NCI-H2227 (cell line): ENCODE measurements around the gene CADPS.

Experiments used
- DNase-seq: peaks from one replicate; lab custom pipeline; 2025; ENCODE audit not compliant: unreplicated experiment; lab: John Stamatoyannopoulos, UW

Gene CADPS

DNA sequence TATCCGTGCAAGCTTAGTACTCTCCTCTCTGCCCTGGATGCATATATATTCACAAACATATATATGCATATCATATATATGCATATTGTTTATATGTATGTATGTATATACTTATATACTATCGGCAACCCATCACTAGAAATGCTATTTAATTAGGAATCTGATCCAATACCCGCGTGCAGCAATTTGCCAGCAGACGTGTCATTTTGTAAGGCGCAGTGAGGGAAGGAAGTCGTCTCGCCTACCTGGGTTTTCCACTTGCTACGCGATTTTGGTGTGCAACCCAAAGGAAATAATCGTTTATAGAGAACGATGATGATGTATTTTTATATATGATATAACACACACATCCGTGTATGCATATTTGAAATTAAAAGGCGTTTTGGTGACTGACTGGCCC is 496.3 kb downstream of the CADPS start:
- DNase-seq, result no peak

DNA sequence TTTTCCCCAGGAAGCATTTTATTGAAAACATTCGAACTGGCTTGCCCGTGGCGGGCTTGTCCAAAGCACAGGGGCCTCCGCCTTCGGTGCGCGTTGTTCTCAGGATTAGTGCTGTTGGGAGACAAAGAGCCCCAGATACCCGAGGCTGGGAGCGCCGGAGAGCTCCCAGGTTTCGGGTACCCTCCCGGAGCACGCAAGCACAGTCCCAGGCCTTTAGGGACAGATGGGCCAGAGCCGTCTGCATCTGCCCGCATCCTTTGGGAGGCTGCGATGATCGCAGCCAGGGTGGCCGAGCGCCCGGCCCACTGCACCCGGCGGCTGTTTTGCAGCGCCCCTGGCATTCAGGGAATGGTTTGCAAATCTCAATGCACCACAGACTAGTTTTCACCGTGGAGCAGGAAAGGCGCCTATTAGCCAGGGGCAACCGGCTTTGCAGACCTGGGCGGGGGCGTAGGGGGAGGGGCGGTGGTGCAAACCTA is 496.9 kb downstream of the CADPS start:
- DNase-seq, result peak; percentile 9

DNA sequence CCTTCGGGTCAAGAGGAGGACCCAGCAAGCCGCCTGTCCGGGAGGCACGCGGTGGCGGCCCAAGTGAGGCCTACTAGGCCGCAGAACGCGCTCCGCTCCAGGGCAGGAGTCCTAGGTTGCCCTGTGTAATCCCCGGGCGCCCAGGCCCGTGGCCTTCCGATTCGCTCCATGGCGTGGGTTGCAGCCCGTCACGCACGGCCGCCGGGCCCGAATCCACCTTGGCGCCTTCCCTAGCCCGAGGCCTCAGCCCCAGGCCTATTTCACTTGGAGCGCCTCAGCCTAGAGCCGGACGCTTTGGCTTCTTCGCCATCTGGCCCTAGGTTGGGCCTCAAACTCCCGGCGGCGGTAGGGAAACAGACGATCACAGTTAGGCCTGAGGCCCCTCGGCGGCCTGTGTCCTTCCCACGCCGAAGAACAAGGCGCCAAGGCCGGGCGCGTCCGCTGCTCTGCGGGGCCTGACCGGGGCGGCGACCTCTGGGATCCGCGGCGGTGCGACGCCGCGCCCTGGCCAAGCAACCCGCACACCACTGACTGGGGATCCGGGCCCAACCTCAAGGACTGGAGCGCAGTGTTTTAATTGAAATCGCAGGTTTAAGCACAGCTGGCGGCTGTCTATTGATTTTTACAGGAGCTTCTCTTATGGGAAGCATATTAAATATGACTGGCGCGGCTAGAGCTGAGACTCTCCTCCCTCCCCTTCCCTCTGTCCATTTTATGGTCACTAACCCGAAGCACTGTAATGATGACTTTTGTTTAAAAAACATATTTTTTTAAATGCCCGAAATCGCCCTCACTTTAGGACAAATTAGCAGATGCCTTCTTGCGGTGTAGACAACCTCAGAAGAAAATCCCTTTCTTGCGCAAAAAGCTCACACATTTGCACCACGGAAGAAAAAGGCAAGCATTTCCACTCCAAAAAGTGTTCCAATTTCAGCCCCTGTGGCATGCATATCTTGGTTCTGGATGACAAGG is 498.0 kb downstream of the CADPS start:
- no peak for DNase-seq

DNA sequence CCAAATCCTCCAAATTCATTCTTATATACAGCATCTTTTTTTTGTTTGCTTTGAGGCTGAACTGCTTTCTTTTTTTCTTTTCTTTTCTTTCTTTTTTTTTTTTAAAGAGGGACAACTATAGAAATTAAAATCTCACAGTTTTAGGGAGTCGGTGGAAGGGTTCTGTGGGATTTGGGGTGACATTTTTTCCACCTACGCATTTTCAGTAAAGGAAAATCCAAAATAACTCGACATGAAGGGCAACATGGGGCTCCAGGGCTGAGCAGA is 498.8 kb downstream of the CADPS start:
- no peak for DNase-seq

DNA sequence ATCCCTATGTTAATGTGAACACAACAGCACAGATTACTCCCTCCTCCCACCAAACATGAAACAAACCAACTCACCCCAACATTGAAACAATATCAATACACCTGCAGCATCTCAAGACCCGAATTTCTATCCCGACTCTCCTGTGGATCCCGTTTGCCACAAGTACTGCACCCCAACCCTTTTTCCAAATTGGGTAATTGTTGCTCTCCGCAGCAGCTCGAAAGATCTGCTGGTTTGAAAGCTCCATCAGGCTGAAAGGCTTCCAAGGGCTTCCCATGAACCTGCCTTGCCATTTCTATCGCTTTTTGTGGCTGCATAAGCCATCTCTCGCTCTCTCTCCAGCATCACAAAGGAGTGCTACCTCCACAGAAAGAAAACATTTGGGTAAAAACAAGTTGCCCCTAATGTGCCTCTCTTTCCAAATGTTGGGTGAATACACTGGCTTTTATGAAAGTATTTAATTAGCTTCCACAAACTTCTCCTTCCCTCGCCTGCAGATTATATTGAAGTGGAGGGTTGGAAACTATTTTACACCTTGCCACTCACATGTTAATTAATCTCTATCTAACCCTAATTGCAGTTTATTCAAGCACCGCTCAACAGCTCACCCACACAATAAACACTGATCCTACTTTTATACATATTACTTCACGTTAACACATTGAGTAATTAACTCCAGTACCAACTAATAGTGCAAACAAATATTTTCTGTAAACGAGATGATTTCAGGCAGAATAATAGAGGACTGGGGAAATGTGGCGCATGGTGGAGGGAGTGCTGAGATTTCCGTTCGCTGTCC is 499.4 kb downstream of the CADPS start:
- no peak for DNase-seq

DNA sequence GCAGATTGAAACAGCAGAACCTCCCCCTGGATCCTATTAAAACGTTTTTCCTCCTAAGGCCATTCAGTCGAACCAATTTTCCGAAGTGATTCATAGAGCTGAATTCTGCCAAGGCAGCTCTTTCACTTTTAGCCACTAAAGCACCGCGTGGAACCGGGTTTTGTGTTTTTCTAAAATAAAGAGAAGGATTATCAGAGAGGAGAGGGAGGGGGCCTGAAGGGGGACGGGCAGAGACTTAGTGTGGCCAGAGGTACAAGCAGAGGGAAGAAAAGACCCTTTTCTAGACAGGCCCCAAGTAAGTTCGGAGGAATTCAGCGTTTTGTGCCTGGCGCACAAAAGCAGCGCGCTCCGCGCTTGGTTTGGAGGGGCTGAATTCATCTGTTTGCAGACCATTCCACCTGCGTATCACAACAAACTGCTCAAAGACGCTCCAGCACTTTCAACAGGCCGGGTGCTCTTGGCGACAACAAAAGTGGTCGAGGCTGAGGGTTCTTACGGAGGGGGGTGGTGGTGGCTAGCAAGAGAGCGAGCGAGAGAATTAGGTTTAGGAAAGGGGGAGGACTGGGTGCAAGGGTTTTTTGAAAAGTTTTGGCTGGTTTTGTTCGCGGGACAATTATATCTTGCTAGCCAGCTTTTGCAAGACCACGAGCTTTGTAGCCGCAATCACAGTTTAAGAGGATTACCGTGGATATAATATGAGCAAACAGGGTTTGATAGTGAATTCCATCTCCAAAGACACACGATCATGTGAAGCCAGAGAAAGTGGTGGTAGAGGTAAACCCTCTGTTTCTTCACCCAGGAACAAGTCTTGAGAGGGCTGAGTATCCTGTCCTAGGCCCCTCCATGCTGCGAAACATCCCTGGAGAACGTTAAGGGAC is 500.6 kb downstream of the CADPS start:
- no peak for DNase-seq

DNA sequence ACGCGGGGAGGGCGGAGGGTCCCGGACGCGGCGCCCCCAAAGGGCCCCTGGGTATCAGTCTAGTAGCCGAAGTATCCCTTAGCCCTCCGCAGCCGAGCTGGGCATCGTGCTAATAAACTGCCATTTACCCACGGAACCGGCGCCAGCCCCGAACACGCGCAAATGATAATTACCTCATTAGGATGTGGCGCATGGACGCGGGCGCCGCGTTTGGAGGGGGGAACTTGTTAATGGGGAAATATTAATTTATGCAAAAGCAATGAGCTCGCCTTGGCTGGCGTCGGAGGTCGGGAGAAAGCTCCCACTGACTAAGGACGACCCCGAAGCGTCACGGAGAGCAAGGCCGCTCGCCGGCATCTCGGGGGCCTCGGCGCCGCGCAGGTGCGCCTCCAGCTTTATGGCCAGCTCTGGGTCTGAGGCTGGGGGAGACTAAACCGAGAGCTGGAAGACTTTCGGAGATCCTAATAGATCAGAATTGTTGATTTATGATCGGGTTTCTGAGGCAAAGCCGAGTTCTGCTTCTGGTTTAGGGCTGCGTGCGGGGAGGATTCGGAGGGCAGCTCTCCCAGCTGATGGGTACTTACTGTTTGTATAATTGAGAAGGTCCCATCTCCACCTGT is 501.4 kb downstream of the CADPS start:
- no peak for DNase-seq

DNA sequence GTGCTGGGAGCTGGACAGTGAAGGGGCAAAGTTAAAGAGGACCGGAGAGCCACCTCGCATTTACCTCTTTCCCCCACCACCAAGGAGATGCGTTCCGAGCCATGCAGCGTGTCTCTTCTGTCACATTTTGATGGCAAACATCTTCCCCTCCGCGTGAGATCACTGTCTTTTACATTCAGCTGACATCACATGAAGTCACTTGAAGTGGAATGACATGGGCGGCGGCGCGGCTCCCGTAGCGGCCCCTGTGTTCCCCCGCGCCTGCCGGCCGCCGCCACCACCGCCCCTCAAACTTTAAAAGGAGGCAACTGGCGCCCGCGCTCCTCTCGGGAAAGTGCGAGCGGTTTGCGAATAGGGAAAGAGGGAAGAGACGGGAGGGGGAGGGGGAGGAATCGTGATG is 502.0 kb downstream of the CADPS start, which contains the start of gene FEZF2:
FEZF2 (minus strand) TSS at position 336 of the 400 bp plus-strand sequence. CDS start 682 bp downstream, outside the sequence.
- no peak for DNase-seq

DNA sequence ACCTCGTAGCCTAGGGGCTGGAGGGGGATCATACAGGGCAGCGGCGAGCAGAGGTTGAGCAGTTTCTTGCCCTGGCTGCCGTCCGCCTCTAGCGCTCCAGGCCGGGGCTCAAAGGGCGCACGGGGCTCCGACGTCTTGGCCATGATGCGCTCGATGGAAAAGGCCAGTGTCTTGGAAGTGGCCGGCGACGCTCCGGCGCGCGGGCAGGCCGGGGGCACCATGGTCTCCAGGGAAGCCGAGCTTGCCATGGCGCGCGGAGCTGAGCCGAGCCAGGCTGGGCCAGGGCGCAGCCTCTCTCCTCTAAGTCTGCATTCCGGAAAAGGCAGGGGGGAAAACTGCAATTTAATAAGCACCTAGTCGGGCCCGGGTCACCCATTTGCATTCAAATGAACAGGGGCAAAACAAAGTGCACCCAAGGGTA is 502.6 kb downstream of the CADPS start:
- no peak for DNase-seq

DNA sequence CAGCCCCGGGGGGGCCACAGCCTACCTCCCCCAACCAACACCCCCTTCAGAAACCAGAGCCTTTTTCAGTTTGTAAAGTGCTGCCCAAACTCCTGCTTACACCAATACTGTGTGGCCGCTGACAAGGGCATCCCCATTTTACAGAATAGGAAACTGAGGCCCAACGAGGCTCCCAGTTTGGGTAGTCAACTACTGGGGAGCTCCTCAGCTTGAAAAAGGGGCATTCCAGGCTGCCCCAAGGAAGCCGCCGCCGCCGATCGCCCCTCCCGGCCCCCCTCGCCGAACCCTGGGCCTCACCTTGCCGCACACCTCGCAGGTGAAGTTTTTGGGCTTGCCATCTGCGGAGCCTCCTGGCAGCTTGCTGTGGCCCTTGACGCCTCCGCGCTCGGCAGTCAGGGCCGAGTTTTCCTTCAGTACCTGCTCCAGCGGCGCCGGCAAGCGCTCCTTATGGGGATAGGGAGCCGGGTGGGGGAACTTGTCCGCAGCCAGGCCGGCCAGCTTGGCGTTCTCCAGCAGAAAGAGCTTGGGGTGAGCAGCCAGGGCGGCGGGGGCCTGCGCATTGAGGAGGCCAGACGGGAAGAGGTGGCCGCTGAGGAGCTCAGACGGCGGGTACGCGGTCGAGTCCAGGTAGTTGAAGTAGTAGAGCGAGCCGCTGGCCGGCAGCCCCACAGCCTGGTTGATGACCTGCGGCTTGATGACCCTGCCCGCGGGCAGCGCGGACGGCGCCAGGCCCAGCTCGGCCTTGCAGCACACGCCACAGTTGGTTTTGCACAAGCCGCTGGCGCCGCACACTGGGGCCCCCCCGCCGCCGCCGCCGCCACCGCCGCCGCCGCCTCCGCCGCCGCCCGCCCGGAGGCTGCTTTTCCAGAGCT is 503.3 kb downstream of the CADPS start:
- DNase-seq, result no peak

DNA sequence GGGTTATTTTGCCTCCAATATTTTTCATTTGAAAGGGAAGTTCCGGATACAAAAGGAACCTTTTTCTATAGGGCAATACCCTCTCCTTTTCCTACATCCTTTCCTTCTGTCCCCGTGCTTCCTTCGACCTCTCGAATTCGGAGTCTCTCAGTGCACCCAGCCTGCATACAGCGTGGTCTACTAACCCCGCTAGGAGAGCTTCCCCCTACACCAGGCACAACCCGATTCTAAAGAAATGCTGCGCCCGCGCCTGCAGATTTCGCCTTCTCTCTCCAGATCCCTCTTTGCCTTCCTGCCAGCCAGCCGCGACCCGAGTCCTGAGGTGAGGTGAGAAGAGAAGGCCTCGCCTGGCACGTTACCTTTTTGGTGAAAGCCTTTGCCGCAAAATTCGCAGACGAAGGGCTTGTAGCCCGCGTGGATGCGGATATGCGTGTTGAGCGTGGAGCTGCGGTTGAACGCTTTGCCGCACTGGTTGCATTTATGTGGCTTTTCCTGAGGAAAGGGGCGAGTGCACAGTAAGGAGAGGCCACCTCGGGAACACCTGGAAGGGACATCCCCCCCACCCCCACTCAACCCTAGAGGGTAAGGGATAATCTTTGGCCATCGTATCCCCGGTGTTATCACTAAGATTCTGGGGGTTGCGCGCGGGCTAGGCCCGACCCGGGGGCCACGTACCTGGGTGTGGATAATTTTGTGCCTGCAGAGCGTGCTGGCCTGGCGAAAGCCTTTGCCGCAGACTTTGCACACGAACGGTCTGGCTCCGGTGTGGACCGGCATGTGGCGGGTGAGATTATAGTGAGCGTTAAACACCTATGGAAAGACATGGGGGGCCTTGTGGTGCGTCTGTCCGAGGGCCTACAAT is 504.1 kb downstream of the CADPS start:
- no peak for DNase-seq

DNA sequence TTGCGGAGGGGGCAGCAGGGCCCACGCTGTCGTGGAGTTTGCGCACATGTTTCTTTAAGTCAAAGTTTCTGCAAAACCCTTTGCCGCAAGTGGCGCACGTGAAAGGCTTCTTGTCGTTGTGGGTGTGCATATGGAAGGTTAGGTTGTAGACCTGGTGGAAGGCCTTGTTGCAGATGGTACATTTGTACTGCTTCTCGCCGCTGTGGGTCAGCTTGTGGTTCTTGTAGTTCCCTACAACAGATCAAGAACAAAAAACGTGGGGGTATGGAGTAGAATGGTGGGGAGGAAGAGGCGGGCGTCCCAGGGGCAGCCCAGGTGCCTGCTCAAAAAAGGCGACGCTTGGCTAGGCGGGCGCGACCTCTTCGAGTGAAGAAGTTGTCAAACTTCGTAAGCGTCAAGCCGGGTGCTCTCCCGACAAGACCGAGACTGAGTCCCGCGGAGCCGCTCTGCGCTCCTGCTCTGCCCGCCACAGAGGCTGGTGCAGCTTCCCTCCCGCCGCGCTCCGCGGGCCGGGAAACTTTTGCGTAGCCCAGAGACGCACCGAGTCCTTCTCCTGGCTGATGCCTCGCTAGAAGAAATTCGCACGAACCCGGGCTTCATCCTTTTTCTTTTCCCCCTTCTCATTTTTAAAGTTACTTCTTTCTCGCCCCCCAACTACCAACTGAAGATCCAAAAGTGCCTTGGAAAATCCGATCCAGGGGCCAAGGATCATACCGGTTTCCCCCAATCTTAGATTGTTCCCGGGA is 504.9 kb downstream of the CADPS start:
- DNase-seq, result no peak

DNA sequence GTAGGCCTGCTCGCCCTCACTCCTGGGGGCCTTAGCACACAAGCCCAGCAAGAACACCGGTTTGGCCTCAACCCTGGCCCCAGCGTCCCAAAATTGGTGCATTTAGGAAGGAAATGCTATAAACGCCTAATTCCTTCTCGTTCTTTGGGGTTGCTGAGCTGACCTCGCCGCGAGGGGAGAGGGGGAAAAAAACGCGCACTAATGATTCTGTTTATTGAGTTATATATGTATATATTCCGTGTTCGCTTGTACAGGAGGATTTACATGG is 505.8 kb downstream of the CADPS start:
- no peak for DNase-seq

DNA sequence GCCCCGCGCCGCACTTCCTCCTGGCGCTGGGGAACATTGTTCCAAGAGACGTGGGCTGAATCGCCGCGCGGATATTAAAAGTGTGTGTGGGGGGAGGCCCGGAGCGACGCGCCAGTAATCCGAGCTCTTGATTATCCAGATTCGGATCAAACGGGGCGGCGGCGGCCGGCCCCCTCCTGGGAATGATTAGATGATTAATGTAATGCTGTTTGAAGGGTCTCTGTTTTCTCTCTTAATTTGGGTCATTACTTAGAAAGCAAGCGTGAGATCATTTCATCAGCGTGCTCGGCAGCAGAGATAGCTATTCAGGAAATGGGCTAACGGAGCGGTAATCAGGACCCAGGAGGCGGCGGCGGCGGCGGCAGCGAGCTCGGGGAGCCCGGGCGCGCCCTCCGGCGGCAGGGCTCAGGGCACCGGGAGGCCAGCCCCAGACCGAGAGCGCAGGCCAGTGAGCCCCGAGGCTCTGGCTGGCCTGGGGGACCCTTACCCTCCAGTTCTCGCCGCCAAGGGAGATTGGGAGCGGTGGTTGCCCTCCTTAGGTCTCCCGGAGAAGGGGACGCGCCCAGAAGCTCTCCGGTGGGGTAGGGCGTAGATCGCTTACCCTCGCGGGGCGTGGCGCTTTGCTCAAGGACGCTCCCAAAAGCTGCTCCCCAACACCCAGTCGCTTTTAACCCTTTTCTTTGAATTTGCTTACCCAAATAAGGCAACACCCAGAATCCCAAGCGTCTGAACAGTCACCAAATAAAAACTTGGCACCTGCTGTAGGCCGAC is 506.3 kb downstream of the CADPS start:
- no peak for DNase-seq

DNA sequence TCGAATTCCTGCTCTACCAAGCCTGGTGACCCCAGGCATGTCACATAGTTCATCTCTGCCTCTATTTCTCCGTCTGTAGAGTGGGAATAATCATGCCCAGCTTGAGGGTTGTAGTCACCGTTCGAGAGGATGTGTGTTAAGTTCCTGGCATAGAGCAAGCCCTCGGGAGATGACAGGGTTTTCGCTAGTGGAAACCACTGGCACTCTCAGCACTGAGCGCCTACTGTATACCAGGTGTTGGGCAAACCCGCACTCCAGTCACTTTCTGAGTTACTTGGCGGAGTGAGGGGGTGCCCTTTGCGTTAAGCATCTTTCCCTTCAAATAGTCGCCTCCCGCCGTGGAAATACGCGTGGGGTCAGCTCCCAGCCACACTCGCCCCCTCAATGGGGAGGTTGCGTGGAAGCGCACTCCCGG is 506.9 kb downstream of the CADPS start:
- no peak for DNase-seq

DNA sequence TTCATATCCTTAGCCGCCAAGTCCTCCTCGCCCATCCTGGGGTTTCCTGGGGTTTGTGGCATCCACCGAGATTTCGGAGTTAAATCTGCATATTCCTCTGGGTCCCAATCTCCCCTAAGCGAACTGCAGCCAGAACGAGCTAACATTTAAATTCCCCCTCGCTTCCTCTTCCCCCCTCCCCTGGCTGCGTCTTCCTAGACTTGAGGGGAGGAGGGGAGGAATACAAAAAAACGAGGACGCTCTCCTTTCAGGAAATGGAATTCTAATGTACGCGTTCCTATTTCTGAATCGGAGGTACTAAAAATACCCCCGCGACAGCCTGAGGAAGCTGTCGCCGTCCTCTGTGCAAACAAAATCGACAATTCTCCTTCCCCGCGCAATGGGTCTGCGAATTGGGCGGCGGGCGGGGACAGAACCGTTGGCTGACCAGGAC is 507.4 kb downstream of the CADPS start:
- DNase-seq, result no peak

DNA sequence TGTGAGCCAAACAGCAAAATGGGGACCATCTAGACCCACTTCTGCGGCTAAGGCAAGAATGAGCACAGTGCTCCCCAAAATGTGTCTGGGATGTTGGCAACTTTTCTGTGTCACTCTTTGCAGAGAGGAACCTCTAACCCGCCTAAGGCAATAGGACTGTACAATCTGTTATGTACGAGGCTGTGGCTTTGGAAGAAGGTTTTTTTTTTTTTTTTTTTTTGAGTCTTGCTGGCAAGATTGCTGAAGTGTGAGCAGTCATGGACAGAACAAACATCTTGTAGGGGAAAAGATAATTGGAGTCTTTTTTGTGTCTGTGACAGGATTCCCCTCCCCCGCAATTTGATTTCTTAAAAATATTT is 509.1 kb downstream of the CADPS start:
- no peak for DNase-seq
